GM23338 (cell line): ENCODE results near the gene DDX43. TPM values are rescaled to one million over a fixed set of nuclear protein-coding genes. Genes with fewer than 3 reads are reported as not detected.

Source experiments
- ATAC-seq: fragments of 200-7000 bp; cut with Tn5 transposase; 3 replicates; pipeline ENCODE4 v1.9.1; 2020
- DNase-seq: peaks from one replicate; pipeline ENCODE4 v3.0.0-alpha.2; 2015; ENCODE audit warnings: low spot score
- H2AFZ ChIP-seq: fragments of 200-600 bp; sonication (generic); 2 replicates; pipeline ENCODE4 v1.8.0; 2016; ENCODE audit warnings: antibody characterized with exemption, mild to moderate bottlenecking, moderate library complexity
- H3F3A ChIP-seq: fragments of 200-600 bp; sonication (generic); replicated peaks from 2 replicates; pipeline ENCODE4 v1.8.0; 2017; ENCODE audit warnings: antibody characterized with exemption, mixed run types, low read depth
- H3K27ac ChIP-seq: fragments of 200-600 bp; sonication (generic); 2 replicates; pipeline ENCODE4 v1.6.1; 2016; ENCODE audit warnings: low read depth
- H3K27me3 ChIP-seq: fragments of 200-600 bp; sonication (generic); 2 replicates; pipeline ENCODE4 v1.8.0; 2016; ENCODE audit warnings: mild to moderate bottlenecking, mixed run types, moderate library complexity; ENCODE audit not compliant: insufficient read depth
- H3K36me3 ChIP-seq: fragments of 200-600 bp; sonication (generic); 2 replicates; pipeline ENCODE4 v1.8.0; 2016; ENCODE audit warnings: mild to moderate bottlenecking; ENCODE audit not compliant: insufficient read depth
- H3K4me1 ChIP-seq: fragments of 200-600 bp; sonication (generic); 2 replicates; pipeline ENCODE4 v1.8.0; 2016; ENCODE audit warnings: mild to moderate bottlenecking, moderate library complexity; ENCODE audit not compliant: insufficient read depth
- H3K4me2 ChIP-seq: fragments of 200-600 bp; sonication (generic); 2 replicates; pipeline ENCODE4 v1.7.1; 2017; ENCODE audit warnings: mixed run types
- H3K4me3 ChIP-seq: fragments of 200-600 bp; sonication (generic); 2 replicates; pipeline ENCODE4 v1.6.1; 2016; ENCODE audit warnings: mixed run types
- H3K79me2 ChIP-seq: fragments of 200-600 bp; sonication (generic); replicated peaks from 2 replicates; pipeline ENCODE4 v1.8.0; 2017; ENCODE audit warnings: mild to moderate bottlenecking; ENCODE audit not compliant: insufficient read depth
- H3K9me2 ChIP-seq: fragments of 200-600 bp; sonication (generic); 2 replicates; pipeline ENCODE4 v1.8.0; 2017; ENCODE audit not compliant: insufficient read depth
- H4K20me1 ChIP-seq: fragments of 200-600 bp; sonication (generic); replicated peaks from 2 replicates; pipeline ENCODE4 v1.8.0; 2017; ENCODE audit warnings: mild to moderate bottlenecking; ENCODE audit not compliant: insufficient read depth
- H3K27ac Mint-ChIP-seq: 2 replicates; pipeline ENCODE4 v1.8.0; 2020; ENCODE audit warnings: inconsistent platforms, mild to moderate bottlenecking, moderate library complexity, mixed read lengths
- H3K27me3 Mint-ChIP-seq: 3 replicates; pipeline ENCODE4 v1.8.0; 2022; ENCODE audit warnings: low read depth, mild to moderate bottlenecking, moderate library complexity, mixed read lengths, inconsistent platforms; ENCODE audit not compliant: insufficient read depth, poor library complexity
- H3K36me3 Mint-ChIP-seq: 3 replicates; pipeline ENCODE4 v1.8.0; 2021; ENCODE audit warnings: low read depth, mild to moderate bottlenecking, inconsistent platforms, moderate library complexity, mixed read lengths
- H3K4me1 Mint-ChIP-seq: 3 replicates; pipeline ENCODE4 v1.8.0; 2020; ENCODE audit warnings: mild to moderate bottlenecking, inconsistent platforms, mixed read lengths
- H3K4me3 Mint-ChIP-seq: 3 replicates; pipeline ENCODE4 v1.8.0; 2021; ENCODE audit warnings: moderate library complexity, mild to moderate bottlenecking, inconsistent platforms, mixed read lengths
- H3K9me3 Mint-ChIP-seq: 3 replicates; pipeline ENCODE4 v1.8.0; 2020; ENCODE audit warnings: moderate library complexity, mild to moderate bottlenecking, inconsistent platforms, mixed read lengths
- CREB1 ChIP-seq: fragments of 250-450 bp; sonication (Bioruptor Pico); IDR thresholded peaks from 2 replicates; pipeline ENCODE4 v1.5.0; 2020; ENCODE audit warnings: low read depth, mild to moderate bottlenecking, moderate library complexity
- EZH2 ChIP-seq: fragments of 200-600 bp; sonication (generic); IDR thresholded peaks from one replicate; pipeline ENCODE4 v1.8.0; 2017; ENCODE audit warnings: antibody characterized with exemption, mild to moderate bottlenecking, low read depth; ENCODE audit not compliant: unreplicated experiment
- EZH2phosphoT487 ChIP-seq: fragments of 200-600 bp; sonication (generic); IDR thresholded peaks from one replicate; pipeline ENCODE4 v1.8.1; 2018; ENCODE audit warnings: antibody characterized with exemption; ENCODE audit not compliant: unreplicated experiment
- JUNB ChIP-seq: IDR thresholded peaks from one replicate; pipeline ENCODE4 v1.6.1; 2016; ENCODE audit warnings: antibody characterized with exemption; ENCODE audit not compliant: unreplicated experiment
- NANOG ChIP-seq: IDR thresholded peaks from 2 replicates; pipeline ENCODE4 v1.6.1; 2016; ENCODE audit warnings: antibody characterized with exemption, borderline replicate concordance
- POLR2AphosphoS5 ChIP-seq: IDR thresholded peaks from 2 replicates; pipeline ENCODE4 v1.6.1; 2016; ENCODE audit warnings: antibody characterized with exemption, low read depth
- STAT1 ChIP-seq: IDR thresholded peaks from one replicate; pipeline ENCODE4 v1.6.1; 2016; ENCODE audit warnings: antibody characterized with exemption; ENCODE audit not compliant: unreplicated experiment
- ZNF114 ChIP-seq: fragments of 250-450 bp; sonication (Bioruptor Pico); IDR thresholded peaks from 2 replicates; pipeline ENCODE4 v1.5.0; 2020; ENCODE audit warnings: mild to moderate bottlenecking, moderate library complexity
- ZNF331 ChIP-seq: fragments of 250-450 bp; sonication (Bioruptor Pico); IDR thresholded peaks from 2 replicates; pipeline ENCODE4 v1.5.0; 2020; ENCODE audit warnings: low read depth, mild to moderate bottlenecking, moderate library complexity
- polyA plus RNA-seq: library from polyadenylated mRNA; unstranded; fragments of >200 nt; fragmentation: Nextera tagmentation; extraction: Ambion mirVana; gene quantifications from 2 replicates; pipeline ENCODE4 v1.2.1, GENCODE V29; 2016
- total RNA-seq: library from RNA; depleted of rRNA; stranded (reverse); fragments of >200 nt; shearing (Covaris generic); gene quantifications from 2 replicates; pipeline ENCODE4 v1.2.3, GENCODE V29; 2014
- TF ChIP-seq, protein P1 (sequence below): fragments of 250-450 bp; sonication (Bioruptor Pico); IDR thresholded peaks from 2 replicates; pipeline ENCODE4 v1.5.0; 2020; ENCODE audit warnings: mild to moderate bottlenecking, moderate library complexity
- TF ChIP-seq, protein P2 (sequence below): IDR thresholded peaks from one replicate; pipeline ENCODE4 v1.6.1; 2018; ENCODE audit warnings: antibody characterized with exemption; ENCODE audit not compliant: unreplicated experiment
- TF ChIP-seq, protein P3 (sequence below), 2 experiments: fragments of 200-600 bp in 1 of 2; sonication (generic) in 1 of 2; conservative IDR thresholded peaks; 2 replicates each; pipeline versions ENCODE4 v1.5.1 to v1.6.1; 2016 to 2017; ENCODE audit warnings: antibody characterized with exemption in 2 of 2, low read depth in 2 of 2, mild to moderate bottlenecking in 2 of 2, moderate library complexity in 1 of 2
- TF ChIP-seq, protein P4 (sequence below): IDR thresholded peaks from 2 replicates; pipeline ENCODE4 v1.6.1; 2016; ENCODE audit warnings: antibody characterized with exemption

Gene DDX43
- total and polyA plus RNA-seq, 2 experiments from 2014 or later = 0.49 to 0.60 TPM

DNA sequence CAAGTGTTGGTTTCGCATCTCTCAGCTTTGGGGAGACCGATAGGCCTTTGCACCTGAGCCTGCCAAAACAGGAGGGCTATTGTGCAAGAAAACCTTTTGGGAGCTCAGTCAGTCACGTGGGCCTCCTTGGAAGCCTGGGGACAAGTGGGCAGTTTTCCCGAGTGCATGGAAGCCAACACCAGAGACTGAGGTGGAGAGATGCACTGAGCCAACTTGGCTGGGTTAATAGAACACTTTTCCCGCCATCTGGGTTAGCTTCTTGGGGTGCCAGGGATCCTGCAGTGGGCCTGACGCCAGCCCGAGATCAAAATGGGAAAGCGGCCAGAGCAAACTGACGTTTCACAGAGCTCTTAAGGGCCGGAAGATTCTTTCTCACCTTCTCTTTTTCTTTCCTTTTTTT, 22.1 kb upstream of the DDX43 start:
- DNase-seq (no peak), ATAC-seq (no peak)
- H3K4me1 ChIP-seq = peaks cover 10% of the 10 kb centered on the region; the same call in 1 of the 2 replicates
- no peak overlapping the region for H3K4me2 ChIP-seq
- no peaks in the 10 kb centered on the region for H4K20me1 ChIP-seq
- no peaks in the 10 kb centered on the region for H3F3A ChIP-seq
- peak overlapping the region; percentile 14; the same call in 1 of the 2 replicates for H2AFZ ChIP-seq
- Mint-ChIP-seq H3K4me1 (peaks cover 8% of the 10 kb centered on the region), H3K27ac (no peak overlapping the region), H3K36me3 (no peaks in the 10 kb centered on the region), H3K27me3 (no peaks in the 10 kb centered on the region), H3K9me3 (peaks cover 10% of the 10 kb centered on the region; the same call in 2 of the 3 replicates), H3K4me3 (no peak overlapping the region)
- no peak overlapping the region for H3K4me3 ChIP-seq
- H3K36me3 ChIP-seq = no peaks in the 10 kb centered on the region
- no peaks in the 10 kb centered on the region for H3K79me2 ChIP-seq
- H3K9me2 ChIP-seq = no peaks in the 10 kb centered on the region
- H3K27me3 ChIP-seq = no peaks in the 10 kb centered on the region
- no peak overlapping the region for H3K27ac ChIP-seq
- TF ChIP-seq, protein P1, sequence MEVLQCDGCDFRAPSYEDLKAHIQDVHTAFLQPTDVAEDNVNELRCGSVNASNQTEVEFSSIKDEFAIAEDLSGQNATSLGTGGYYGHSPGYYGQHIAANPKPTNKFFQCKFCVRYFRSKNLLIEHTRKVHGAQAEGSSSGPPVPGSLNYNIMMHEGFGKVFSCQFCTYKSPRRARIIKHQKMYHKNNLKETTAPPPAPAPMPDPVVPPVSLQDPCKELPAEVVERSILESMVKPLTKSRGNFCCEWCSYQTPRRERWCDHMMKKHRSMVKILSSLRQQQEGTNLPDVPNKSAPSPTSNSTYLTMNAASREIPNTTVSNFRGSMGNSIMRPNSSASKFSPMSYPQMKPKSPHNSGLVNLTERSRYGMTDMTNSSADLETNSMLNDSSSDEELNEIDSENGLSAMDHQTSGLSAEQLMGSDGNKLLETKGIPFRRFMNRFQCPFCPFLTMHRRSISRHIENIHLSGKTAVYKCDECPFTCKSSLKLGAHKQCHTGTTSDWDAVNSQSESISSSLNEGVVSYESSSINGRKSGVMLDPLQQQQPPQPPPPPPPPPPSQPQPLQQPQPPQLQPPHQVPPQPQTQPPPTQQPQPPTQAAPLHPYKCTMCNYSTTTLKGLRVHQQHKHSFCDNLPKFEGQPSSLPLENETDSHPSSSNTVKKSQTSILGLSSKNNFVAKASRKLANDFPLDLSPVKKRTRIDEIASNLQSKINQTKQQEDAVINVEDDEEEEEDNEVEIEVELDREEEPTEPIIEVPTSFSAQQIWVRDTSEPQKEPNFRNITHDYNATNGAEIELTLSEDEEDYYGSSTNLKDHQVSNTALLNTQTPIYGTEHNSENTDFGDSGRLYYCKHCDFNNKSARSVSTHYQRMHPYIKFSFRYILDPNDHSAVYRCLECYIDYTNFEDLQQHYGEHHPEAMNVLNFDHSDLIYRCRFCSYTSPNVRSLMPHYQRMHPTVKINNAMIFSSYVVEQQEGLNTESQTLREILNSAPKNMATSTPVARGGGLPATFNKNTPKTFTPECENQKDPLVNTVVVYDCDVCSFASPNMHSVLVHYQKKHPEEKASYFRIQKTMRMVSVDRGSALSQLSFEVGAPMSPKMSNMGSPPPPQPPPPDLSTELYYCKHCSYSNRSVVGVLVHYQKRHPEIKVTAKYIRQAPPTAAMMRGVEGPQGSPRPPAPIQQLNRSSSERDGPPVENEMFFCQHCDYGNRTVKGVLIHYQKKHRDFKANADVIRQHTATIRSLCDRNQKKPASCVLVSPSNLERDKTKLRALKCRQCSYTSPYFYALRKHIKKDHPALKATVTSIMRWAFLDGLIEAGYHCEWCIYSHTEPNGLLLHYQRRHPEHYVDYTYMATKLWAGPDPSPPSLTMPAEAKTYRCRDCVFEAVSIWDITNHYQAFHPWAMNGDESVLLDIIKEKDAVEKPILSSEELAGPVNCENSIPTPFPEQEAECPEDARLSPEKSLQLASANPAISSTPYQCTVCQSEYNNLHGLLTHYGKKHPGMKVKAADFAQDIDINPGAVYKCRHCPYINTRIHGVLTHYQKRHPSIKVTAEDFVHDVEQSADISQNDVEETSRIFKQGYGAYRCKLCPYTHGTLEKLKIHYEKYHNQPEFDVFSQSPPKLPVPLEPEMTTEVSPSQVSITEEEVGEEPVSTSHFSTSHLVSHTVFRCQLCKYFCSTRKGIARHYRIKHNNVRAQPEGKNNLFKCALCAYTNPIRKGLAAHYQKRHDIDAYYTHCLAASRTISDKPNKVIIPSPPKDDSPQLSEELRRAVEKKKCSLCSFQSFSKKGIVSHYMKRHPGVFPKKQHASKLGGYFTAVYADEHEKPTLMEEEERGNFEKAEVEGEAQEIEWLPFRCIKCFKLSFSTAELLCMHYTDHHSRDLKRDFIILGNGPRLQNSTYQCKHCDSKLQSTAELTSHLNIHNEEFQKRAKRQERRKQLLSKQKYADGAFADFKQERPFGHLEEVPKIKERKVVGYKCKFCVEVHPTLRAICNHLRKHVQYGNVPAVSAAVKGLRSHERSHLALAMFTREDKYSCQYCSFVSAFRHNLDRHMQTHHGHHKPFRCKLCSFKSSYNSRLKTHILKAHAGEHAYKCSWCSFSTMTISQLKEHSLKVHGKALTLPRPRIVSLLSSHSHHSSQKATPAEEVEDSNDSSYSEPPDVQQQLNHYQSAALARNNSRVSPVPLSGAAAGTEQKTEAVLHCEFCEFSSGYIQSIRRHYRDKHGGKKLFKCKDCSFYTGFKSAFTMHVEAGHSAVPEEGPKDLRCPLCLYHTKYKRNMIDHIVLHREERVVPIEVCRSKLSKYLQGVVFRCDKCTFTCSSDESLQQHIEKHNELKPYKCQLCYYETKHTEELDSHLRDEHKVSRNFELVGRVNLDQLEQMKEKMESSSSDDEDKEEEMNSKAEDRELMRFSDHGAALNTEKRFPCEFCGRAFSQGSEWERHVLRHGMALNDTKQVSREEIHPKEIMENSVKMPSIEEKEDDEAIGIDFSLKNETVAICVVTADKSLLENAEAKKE (CRISPR knock-in tag) = no peak
- TF ChIP-seq STAT1 = no peak
- TF ChIP-seq, protein P2, sequence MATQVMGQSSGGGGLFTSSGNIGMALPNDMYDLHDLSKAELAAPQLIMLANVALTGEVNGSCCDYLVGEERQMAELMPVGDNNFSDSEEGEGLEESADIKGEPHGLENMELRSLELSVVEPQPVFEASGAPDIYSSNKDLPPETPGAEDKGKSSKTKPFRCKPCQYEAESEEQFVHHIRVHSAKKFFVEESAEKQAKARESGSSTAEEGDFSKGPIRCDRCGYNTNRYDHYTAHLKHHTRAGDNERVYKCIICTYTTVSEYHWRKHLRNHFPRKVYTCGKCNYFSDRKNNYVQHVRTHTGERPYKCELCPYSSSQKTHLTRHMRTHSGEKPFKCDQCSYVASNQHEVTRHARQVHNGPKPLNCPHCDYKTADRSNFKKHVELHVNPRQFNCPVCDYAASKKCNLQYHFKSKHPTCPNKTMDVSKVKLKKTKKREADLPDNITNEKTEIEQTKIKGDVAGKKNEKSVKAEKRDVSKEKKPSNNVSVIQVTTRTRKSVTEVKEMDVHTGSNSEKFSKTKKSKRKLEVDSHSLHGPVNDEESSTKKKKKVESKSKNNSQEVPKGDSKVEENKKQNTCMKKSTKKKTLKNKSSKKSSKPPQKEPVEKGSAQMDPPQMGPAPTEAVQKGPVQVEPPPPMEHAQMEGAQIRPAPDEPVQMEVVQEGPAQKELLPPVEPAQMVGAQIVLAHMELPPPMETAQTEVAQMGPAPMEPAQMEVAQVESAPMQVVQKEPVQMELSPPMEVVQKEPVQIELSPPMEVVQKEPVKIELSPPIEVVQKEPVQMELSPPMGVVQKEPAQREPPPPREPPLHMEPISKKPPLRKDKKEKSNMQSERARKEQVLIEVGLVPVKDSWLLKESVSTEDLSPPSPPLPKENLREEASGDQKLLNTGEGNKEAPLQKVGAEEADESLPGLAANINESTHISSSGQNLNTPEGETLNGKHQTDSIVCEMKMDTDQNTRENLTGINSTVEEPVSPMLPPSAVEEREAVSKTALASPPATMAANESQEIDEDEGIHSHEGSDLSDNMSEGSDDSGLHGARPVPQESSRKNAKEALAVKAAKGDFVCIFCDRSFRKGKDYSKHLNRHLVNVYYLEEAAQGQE = no peak
- TF ChIP-seq, protein P3, sequence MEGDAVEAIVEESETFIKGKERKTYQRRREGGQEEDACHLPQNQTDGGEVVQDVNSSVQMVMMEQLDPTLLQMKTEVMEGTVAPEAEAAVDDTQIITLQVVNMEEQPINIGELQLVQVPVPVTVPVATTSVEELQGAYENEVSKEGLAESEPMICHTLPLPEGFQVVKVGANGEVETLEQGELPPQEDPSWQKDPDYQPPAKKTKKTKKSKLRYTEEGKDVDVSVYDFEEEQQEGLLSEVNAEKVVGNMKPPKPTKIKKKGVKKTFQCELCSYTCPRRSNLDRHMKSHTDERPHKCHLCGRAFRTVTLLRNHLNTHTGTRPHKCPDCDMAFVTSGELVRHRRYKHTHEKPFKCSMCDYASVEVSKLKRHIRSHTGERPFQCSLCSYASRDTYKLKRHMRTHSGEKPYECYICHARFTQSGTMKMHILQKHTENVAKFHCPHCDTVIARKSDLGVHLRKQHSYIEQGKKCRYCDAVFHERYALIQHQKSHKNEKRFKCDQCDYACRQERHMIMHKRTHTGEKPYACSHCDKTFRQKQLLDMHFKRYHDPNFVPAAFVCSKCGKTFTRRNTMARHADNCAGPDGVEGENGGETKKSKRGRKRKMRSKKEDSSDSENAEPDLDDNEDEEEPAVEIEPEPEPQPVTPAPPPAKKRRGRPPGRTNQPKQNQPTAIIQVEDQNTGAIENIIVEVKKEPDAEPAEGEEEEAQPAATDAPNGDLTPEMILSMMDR (conservative IDR thresholded peaks at IDR 0.05; ENCODE audit: low read depth in 2 of 2) = no peak
- no peak for TF ChIP-seq POLR2AphosphoS5
- no peak for TF ChIP-seq EZH2phosphoT487
- TF ChIP-seq, protein P4, sequence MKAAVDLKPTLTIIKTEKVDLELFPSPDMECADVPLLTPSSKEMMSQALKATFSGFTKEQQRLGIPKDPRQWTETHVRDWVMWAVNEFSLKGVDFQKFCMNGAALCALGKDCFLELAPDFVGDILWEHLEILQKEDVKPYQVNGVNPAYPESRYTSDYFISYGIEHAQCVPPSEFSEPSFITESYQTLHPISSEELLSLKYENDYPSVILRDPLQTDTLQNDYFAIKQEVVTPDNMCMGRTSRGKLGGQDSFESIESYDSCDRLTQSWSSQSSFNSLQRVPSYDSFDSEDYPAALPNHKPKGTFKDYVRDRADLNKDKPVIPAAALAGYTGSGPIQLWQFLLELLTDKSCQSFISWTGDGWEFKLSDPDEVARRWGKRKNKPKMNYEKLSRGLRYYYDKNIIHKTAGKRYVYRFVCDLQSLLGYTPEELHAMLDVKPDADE = no peak
- no peak for TF ChIP-seq NANOG
- no peak for TF ChIP-seq CREB1 (CRISPR knock-in tag)
- TF ChIP-seq ZNF114 (CRISPR knock-in tag) = no peak
- no peak for TF ChIP-seq ZNF331 (CRISPR knock-in tag)
- no peak for TF ChIP-seq EZH2
- TF ChIP-seq JUNB = no peak
